Measurements from ENCODE around the gene PELI2.

DNA sequence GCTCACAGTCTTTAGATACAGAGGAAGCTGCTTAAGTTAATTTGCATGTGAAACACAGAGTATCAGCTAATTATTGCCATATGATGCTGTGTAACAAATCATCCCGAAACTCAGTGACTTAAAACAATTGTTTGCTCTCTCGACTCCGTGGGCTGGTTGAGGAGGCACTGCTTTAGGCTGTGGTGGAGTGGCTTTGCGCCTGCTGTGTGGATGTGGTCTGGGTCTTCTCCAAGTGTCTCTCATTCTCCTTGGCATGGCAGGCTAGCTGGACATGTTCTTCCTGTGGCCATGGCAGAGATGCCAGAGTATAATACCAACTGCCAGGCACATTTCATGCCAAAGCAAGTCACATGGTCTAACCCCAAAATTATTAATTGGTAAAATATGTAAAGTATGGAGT, 40.9 kb downstream of the PELI2 start:
- no peak for TF ChIP-seq EZH2 (IDR thresholded peaks at IDR 0.05; ENCODE audit: borderline replicate concordance)
- TF ChIP-seq, protein P1, sequence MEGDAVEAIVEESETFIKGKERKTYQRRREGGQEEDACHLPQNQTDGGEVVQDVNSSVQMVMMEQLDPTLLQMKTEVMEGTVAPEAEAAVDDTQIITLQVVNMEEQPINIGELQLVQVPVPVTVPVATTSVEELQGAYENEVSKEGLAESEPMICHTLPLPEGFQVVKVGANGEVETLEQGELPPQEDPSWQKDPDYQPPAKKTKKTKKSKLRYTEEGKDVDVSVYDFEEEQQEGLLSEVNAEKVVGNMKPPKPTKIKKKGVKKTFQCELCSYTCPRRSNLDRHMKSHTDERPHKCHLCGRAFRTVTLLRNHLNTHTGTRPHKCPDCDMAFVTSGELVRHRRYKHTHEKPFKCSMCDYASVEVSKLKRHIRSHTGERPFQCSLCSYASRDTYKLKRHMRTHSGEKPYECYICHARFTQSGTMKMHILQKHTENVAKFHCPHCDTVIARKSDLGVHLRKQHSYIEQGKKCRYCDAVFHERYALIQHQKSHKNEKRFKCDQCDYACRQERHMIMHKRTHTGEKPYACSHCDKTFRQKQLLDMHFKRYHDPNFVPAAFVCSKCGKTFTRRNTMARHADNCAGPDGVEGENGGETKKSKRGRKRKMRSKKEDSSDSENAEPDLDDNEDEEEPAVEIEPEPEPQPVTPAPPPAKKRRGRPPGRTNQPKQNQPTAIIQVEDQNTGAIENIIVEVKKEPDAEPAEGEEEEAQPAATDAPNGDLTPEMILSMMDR (IDR thresholded peaks at IDR 0.05; ENCODE audit: poor library complexity): no peak

Measured in hepatocyte (in vitro differentiated cells).